ENCODE results near the gene PHACTR3. TPM values are rescaled to one million over a fixed set of nuclear protein-coding genes. Genes with fewer than 3 reads are reported as not detected.

The PHACTR3 gene
- total and polyA plus RNA-seq, 2 donors (not counting 3 experiments of a cell fraction or from before 2014, with no cell fraction given): not detected

DNA sequence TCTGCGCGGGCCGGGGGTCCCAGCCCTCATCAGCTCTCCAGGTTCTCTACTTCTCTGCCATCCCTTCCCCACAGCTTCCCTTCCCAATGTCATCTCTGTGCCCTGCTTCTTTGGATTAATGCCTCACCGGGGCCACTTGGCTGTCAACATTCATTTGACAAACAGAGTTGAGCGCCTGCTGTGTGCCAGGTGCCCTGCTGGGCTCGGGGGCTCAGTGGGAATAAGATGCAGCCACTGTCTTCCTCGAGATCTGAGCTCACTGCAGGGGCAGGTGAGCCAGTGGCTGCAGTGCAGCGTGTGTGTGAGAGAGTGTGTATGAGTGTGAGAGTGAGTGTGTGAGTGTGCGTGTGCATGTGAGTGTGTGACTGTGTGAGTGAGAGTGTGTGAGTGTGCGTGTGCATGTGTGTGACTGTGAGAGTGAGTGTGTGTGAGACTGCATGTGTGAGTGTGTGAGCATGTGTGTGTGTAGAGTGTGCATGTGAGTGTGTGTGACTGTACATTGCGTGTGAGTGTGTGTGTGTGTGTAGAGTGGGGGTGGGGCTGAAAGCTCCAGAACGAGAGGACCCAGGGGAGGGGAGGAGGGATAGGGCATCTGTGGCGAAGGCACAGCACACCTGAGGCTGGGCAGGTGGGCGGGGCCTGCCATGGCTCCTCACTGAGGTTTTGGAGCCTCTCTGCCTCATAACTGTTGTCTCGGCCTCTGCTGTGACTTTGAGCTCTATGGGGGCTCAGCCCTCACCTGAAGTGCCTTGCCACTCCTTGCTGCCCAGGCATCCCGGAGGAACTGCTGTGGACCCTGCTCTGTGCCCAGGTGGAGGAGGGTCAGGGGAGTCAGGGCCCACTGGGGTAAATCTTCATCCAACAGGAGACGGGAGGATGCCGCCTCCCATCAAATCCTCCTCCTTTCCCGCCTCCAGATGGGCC lies 36.5 kb upstream of the PHACTR3 start:
- no TSS peak for BruUV-seq (replicated peaks)
- Histone ChIP-seq H3K4me3 (replicated peaks in 1 of 3; ENCODE audit: insufficient read depth in 1 of 3, low read depth in 1 of 3, low read length in 3 of 3) (no peak overlapping the region), H3K36me3 (ENCODE audit: control insufficient read depth in 2 of 2, extremely low read depth in 1 of 2, insufficient read depth in 2 of 2, low read length in 2 of 2) (no peaks in the 10 kb centered on the region), H3K4me2 (ENCODE audit: insufficient read depth, low read length) (no peak overlapping the region), H2AFZ (ENCODE audit: low read depth, low read length) (no peak overlapping the region), H3K4me1 (ENCODE audit: control insufficient read depth, extremely low read depth, insufficient read depth, low read length) (no peaks in the 10 kb centered on the region), H3K27me3 (ENCODE audit: control insufficient read depth in 2 of 2, insufficient read depth in 2 of 2, low read length in 2 of 2) (no peaks in the 10 kb centered on the region), H3K9me3 (replicated peaks; ENCODE audit: control insufficient read depth, insufficient read depth, low read length) (no peaks in the 10 kb centered on the region), H3K9ac (replicated peaks; ENCODE audit: extremely low read depth, insufficient read depth, low read length) (no peak overlapping the region), H3K27ac (ENCODE audit: insufficient read depth, low read depth, low read length) (no peak overlapping the region), H3K9me1 (replicated peaks; ENCODE audit: control insufficient read depth, extremely low read depth, insufficient read depth, low read length) (no peaks in the 10 kb centered on the region), H3K79me2 (ENCODE audit: control insufficient read depth, insufficient read depth, low read length) (no peaks in the 10 kb centered on the region), H4K20me1 (replicated peaks; ENCODE audit: control insufficient read depth, extremely low read depth, insufficient read depth, low read length) (no peaks in the 10 kb centered on the region)
- TF ChIP-seq MAX (IDR thresholded peaks at IDR 0.05; ENCODE audit: insufficient read depth, insufficient read length) (no peak), POLR2A (IDR thresholded peaks at IDR 0.05; ENCODE audit: low read depth, low read length) (no peak), POLR2AphosphoS5 (IDR thresholded peaks at IDR 0.05; ENCODE audit: insufficient read depth, low read depth, low read length) (no peak), GATA2 (IDR thresholded peaks at IDR 0.05; ENCODE audit: insufficient read depth, insufficient read length, low read depth, low read length) (no peak), FOS (IDR thresholded peaks at IDR 0.05; ENCODE audit: borderline replicate concordance, insufficient read depth, low read length) (no peak), EZH2 (IDR thresholded peaks at IDR 0.05; ENCODE audit: borderline replicate concordance, low read depth, low read length, severe bottlenecking) (no peak), CTCF (IDR thresholded peaks at IDR 0.05; ENCODE audit: extremely low read depth in 1 of 2, insufficient read depth in 1 of 2, low read depth in 1 of 2, low read length in 2 of 2) (no peak), MYC (IDR thresholded peaks at IDR 0.05; ENCODE audit: low read depth, low read length) (no peak), JUN (IDR thresholded peaks at IDR 0.05; ENCODE audit: borderline replicate concordance, insufficient read depth, insufficient read length, low read depth) (no peak)
- intact Hi-C loops (cut with micrococcal nuclease): no loop called here
- CTCF ChIA-PET: no interaction called here
- POLR2A ChIA-PET: no interaction called here
- DNase-seq (ENCODE audit: low read depth, low spot score) (no peak), FAIRE-seq (no peak)
- dilution Hi-C loops (cut with MboI; ENCODE audit: extremely low pct_ligation_motif_present, low sequenced_read_pairs): no loop called here
